Astrocyte (in vitro differentiated cells and primary cell): Measurements from ENCODE around the gene CLEC16A.

Experiments
- CTCF ChIP-seq: IDR thresholded peaks from 2 replicates; pipeline ENCODE4 v1.5.1; 2011; ENCODE audit warnings: low read depth, mild to moderate bottlenecking, inconsistent platforms, low read length, moderate library complexity; ENCODE audit not compliant: insufficient read depth
- EZH2 ChIP-seq: IDR thresholded peaks from 2 replicates; pipeline ENCODE4 v1.6.1; 2012; ENCODE audit warnings: mild to moderate bottlenecking, low read length, inconsistent platforms; ENCODE audit not compliant: insufficient read depth

- no peak for TF ChIP-seq CTCF
- TF ChIP-seq EZH2 = no peak
Observed at GRCh38 chr16:11224096-11224893, 279.9 kb downstream of the CLEC16A start.
